A204.1 (cell line): ENCODE data around the gene DUSP22.
"Not testable (repeated sequence)": the region's sequence is repeated elsewhere in the genome, so short reads cannot be mapped to it uniquely, and the experiment has no call there.

ENCODE experiments used
- FAIRE-seq: peaks from 2 replicates; lab custom pipeline; 2012; peaks lifted over from hg19 to GRCh38; lab: Jason Lieb, UNC

DUSP22 gene

DNA sequence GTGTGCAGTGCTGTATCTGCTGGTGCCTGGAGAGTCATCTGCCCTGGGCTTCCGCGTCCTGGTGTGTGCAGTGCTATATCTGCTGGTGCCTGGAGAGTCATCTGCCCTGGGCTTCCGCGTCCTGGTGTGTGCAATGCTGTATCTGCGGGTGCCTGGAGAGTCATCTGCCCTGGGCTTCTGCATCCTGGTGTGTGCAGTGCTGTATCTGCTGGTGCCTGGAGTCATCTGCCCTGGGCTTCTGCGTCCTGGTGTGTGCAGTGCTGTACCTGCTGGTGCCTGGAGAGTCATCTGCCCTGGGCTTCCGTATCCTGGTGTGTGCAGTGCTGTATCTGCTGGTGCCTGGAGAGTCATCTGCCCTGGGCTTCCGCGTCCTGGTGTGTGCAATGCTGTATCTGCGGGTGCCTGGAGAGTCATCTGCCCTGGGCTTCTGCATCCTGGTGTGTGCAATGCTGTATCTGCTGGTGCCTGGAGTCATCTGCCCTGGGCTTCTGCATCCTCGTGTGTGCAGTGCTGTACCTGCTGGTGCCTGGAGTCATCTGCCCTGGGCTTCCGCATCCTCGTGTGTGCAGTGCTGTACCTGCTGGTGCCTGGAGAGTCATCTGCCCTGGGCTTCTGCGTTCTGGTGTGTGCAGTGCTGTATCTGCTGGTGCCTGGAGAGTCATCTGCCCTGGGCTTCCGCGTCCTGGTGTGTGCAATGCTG lies 33.0 kb downstream of the DUSP22 start:
- not testable (repeated sequence) for FAIRE-seq

DNA sequence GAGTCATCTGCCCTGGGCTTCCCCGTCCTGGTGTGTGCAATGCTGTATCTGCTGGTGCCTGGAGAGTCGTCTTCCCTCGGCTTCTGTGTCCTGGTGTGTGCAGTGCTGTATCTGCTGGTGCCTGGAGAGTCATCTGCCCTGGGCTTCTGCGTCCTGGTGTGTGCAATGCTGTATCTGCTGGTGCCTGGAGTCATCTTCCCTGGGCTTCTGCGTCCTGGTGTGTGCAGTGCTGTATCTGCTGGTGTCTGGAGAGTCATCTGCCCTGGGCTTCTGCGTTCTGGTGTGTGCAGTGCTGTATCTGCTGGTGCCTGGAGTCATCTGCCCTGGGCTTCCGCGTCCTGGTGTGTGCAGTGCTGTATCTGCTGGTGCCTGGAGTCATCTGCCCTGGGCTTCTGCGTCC lies 33.8 kb downstream of the DUSP22 start:
- FAIRE-seq = not testable (repeated sequence)

DNA sequence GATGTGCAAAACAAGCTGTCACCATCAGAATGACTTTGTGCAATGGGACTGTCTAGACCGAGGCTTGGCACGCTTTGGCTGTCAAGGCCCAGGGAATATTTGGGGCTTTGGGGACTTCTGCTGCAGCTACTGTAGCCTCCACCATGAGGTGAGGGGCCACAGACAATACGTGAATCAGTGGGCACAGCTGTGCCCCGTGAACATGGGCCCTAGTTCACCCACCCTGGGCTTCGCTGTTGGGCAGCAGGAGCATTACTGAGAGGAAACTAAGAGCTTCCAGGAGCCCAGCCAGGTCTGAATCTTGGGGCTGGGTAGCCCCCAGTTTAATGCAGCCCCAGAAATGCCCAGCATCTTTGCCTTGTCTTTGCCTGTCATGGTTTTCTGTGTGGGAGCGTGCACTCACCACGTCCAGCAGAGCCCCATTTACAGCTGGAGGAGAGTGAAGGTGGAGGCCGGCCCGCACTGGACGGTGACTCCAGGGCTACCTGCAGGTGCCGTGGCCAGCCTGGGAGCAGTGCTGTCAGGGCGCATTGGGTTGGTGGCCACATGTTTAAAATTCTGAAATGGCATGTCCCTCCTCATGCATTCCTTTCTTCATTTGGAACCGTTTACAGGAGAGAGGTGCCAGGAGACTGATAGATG lies 34.7 kb downstream of the DUSP22 start:
- FAIRE-seq = no peak

DNA sequence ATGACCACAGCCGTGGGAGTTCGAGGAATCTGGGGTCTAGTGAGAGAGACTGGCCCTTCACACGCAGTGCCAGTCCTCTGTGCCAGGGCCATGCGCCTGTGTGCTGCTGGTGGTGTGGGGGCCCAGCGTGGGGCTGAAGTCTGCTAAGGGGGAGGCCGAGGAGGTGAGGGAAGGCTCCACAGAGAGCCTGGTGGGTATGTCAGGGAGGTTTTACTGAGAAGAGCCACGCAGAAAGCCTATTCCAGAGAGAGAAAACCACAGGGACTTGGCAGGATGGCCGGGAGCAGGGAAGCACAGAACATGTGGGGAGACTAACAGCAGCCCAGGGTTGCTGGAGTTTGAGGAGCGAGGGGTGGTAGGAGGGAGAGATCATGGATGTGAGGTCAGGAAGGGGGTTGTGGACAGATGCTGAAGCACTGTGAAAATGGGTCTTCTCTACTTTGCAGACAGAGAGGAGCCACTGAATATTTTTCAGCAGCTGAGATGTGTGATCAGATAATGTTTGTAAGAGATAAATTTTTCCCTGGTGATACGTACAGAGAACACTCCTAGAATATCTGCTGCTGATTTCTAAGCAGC lies 35.3 kb downstream of the DUSP22 start:
- FAIRE-seq = no peak

DNA sequence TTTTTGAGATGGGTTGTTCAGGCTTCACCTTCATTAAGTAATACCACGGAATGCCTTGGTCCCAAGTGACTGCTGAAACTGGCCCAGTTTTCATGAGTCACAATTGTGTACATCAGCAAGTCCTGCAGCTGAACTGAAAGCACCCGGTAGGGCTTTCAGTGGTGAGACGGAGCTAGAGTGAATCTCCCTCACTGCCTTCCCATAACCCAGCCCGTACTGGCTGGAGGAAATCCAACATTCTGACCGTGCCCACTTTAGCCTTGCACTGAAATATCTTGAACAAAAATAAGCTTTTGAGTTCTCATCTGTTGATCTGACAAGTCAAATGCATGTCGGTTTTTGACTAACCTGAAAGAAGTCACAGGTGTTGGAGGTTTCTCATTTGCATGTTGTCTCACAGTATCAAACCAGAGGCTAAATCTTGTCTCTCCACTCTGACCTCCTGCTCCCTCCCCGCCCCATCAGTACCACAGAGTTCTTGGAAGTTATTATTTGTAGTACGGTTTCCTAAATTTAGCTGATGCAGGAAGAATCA lies 35.9 kb downstream of the DUSP22 start:
- no peak for FAIRE-seq

DNA sequence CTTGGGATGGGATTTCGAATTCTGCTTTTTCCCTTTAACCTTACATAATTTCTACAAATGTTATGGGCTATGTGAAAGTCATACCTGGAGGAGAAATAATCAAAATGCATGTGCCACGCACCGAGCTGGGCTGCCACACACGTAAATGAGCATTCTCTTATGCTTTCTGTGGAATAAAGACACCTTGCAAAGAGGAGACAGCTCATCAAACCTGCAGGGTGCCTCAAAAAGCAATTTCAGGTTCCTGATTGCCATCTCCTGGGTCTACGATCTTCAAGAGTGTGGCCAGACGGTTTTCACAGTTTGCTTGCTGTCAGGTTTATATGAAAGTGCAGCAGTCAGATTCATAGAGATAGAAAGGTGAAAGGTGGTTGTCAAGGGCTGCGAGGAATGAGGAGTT lies 36.6 kb downstream of the DUSP22 start:
- no peak for FAIRE-seq

DNA sequence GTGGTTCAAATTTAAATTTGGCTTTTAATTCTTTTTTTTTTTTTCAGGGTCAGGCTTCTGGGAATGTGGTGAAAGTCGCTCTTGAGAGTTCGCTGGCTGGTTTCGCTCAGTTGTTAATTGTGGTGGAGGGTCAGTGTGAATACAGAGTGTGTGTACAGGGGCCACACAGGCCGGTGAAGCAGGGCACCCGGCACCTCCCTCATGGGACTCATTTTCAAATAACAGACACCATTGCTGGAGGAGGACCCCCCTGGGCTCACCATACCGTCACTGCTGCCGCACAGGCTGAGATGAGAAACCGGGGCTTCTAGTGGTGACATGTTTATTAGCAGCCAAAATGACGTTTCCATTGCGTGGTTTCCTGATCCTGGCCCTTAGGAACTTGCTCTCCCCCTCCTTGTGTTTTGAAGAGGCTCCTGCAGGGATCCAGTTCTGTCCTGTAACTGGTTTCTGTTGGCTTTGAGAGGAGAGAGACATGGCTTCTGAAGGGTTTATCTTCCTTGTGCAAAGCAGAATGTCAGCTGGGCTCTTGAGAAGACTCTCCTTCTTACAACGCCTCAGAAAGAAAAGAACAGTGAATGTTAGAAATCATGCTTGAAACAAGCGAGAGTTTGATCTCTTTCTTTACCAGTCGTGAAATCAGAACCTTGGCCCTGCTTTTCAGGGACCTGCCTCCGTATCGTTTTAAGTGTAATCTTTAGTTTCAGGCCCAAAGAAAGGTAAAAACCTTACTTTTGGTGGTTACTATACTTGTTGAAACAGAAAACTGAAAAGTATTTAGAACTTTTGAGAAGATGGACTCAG lies 37.8 kb downstream of the DUSP22 start:
- FAIRE-seq = no peak

DNA sequence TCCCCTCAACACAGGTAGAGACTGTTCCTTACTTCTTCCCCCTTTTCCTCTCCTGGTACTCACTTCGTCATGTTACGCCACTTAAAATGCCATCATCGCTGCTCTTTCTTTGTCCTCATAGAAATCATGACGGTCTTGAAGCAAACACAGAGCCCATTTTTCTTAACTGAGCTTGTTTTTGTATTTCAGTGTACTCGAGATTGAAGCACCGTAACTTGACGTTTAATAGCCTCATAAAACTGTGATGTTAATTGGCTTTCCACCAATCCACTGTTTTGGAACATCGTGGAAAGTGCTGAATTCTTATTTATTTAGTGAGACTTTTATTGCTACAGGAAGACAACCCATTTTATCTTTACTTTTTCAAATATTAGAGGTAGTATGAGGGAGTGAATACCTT lies 38.7 kb downstream of the DUSP22 start:
- no peak for FAIRE-seq

DNA sequence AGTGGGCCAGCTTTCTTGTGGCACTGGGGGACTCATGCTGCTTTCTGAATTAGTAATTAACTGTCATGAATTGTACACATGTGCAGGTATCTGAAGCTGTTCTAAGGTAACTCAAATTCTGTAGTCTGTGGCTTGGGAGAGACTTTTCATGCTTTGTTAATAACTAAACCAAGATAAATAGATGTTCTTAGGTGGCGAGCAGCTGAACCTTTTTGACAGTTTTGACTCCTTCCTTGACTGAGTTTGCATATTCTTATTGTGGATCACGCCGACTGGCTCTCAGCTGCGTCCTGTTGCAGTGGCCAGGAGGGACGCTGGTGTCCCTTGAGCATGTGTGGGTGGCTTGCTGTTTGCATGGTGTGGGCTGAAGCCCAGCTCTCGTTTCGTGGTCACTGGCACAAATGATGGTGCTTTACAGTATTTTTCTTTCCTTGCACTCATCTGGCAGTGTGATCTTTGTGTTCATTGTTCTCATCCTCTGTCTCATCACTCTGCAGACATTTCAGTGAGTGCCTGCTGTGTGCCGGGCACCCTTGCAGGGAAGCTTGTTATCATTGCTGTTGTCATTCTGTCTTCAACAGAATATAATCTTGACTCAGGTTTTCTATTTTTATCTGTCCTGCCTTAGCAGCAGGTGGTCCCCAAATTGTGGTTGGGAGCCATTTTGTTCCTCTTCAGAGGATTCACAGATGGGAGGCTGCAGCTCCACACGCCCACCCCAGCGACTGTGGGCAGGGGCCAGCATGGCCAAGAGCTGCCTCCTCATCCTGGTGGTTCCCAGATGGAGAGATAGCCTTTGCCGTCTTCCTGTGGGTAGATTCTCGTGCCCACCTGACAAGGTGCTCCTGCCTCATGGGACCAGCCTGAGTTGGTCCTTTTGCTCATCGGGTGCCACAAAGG lies 39.6 kb downstream of the DUSP22 start:
- no peak for FAIRE-seq

DNA sequence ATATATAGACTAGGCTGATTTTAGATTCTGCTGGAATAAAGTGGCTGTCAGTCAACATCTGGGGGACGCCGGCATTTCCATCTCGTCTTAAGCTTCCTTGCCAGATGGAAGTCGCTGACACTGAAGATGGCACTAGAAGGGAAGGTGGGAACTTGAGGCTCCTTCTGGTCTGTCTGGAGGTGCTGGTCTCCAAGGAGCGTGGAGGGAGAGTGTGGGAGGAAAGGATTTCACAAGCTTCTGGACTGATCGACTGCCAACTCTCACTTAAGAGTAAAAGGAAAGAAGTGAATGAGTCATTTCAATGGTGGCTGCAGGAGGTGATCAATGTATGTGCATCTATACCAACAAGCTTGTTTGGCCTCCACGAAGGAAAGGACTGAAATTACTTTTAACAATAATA lies 40.4 kb downstream of the DUSP22 start:
- no peak for FAIRE-seq

DNA sequence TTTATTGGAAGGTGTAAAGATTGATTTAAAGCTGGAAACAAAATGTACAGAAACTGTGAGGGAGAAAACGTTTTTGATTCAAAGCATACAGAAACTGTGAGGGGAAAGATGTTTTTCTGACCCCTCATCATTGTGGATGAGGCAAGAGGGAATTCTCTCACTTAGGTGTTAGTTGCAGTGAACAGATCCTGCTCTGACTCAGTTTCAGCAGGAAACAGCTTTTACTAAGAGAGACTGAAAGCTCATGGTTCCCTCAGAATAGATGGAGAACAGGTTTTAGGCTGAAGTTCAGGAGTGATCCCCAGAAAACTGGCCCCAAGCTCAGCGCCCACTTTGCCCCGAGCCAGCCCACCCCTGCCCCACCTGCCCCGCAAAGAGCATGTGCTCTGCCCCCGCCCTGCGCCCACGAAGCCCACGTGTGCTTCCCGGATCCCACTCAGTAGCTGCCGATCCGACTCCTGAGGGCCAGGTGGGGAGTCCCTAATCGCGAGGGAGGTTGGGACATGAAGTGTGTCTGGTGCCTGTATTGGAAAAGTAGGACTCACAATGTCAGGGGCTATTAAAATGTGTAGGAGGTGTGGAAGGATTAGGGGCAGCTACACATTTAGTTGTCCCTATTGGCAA lies 41.2 kb downstream of the DUSP22 start:
- no peak for FAIRE-seq

DNA sequence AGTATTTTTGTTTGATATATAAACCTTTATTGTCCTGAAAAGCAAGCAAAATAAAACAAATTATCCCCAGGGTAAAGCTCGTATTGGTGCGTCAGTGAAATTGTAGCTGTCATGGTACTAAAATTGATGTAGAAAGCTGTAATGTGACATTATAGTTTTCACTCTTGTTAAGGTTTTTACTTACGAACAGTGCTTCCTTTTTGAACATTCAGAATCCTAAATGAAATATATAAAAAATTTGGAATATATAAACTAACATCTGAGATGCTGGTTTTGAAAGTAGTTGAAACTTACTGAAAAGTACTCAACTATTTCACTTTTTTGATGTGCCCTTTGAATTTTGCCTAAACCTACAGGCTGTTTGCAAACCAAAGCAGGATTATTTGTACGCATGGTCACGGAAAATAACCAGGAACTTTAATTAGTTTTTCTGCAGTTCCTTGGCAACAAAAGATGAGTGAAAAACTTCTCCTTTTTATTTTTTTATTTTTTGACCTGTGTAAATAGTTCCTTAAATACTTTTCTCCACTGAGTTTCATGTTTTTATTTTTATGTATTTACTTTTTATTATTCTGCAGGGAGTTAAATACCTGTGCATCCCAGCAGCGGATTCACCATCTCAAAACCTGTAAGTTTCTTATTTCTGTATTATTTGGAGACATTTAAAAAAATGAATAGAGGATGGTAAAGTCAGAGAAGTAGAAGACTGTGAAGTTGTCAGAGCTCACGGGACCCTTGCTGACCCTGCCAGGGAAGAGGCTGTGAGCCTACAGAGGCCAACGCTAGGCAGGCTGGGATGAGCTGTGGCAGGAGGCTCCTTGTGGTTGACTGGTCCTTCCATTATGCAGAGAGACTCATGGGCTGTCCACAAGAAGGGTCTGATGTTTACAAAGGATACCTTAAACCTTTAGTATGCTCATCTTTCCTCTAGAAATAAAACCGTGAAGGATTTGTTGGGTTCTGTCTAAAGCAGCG lies 42.5 kb downstream of the DUSP22 start:
- no peak for FAIRE-seq

DNA sequence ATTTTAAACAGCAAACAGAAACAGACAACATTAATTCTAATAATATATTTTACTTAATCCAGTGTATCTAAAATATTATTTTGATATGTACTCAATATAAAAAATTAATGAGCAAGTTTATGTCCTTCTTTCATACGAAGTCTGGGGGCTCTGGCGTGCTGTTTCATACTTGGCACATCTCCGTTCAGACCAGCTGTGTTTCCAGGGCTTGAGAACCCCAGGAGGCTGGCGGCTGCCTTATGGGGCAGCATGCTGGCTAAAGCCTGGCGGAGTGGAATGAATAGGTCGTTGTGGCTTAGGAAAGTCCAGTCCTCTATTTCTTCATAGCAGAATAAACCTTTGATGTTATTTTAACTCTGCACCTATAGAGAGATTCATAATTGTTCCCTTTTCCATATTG lies 43.3 kb downstream of the DUSP22 start:
- FAIRE-seq = no peak

DNA sequence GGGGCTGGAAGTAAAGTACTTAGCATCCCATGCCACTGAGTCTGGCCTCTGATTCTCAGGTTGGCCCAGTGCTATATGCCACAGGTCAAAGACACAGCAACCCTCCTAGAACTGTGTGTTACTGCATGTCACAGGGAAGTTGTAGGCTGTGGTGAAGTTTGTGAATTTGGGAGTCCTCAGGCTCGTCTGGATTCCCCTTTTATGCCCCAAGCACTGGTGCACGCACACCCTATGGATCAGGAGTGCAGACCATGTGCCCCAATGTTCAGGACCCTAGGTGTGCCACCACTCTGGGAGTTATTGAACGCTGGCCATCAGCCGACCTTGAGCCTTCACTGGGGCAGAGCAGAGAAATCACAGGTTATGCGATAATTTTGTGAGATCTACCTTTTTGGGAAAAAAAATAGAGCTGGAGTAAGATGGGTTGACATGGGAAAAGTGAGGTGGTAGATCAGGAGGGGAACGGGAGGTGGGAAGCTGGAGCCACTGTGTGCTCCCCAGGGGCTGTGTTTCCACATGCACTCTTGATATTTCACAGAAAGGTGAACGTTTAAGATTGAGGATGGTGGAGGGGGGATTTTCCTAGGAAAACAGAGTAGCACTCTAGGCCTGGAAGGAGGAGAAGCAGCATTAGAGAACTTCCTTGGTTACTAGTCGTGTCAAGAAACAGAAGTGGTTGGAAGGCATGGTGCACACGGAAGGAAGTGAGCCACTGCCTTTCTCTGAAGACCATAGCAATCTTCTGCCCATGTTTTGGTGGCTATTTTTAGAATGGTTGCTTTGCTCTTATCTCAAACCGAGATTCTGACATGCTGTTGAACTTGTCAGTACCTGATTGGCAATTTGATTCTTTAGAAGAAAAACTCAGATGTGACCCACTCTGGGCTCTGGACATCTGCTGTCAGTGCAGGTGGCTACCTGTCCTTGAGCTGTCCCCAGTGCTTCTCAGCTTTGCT lies 44.1 kb downstream of the DUSP22 start:
- FAIRE-seq = no peak

DNA sequence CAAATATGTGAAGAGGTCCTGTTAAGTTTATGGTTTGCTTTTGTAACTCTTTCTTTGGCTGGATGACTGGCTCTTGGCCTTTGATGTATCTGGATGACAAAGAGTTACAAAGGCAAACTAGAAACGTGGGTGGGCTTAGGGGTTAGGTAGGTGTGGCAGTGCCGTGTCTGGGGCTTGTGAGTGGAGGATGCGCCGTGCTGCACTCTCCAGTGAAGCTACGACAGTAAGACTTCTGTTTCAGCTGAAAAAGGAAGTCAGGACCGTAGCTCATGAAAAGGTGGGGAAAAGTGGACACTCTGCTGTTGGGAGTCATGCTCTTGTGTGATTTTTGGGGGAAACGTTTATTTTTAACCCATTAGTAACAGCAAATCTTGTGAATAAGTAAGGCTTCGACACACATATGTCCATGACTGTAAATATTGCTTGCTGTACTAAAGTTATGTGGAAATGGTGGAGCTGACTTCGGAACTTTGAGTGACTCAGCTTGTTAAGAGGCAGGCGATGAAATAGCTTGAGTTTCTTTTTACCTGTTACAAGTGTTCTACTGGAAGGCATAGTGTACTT lies 45.6 kb downstream of the DUSP22 start:
- FAIRE-seq = no peak

DNA sequence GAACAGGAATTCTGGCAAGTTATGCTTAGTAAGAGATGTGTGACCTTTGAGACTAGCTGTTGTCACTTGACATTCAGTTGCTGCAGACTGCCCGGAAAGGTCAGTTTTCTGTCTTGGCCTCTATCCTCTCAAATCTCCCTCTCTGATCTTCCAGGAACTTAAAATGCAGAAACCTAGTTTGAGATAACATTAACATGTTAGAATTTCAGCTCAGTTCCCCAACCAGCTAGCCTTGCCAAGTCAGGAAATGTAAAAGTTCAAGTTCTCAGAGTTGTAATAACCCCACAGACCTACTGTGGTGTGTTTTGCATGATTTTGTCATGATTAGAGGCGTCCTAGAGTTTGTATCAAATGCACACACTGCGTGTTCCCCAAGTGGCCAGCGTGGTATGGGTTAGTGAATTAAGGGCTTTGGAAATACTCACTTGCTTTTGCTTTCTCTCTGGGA lies 46.6 kb downstream of the DUSP22 start:
- no peak for FAIRE-seq

DNA sequence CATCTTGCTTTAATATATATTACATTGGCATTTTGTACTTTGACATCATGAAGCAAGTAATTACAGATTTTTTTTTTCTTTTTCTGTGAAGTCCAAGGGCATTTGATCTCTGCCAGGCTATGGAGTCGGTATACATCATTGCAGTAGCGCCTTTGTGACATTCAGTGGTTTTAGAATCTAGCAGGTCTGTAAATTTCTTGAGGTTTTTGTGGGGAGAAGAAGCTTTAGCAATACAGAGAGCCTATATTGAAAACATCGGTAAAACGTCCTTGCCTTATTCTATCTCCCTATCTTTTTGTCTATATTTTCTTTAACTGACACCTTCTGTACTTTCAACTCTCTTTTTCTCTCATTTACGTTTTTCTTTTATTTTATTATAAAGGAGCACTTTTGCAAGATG lies 47.2 kb downstream of the DUSP22 start:
- no peak for FAIRE-seq

DNA sequence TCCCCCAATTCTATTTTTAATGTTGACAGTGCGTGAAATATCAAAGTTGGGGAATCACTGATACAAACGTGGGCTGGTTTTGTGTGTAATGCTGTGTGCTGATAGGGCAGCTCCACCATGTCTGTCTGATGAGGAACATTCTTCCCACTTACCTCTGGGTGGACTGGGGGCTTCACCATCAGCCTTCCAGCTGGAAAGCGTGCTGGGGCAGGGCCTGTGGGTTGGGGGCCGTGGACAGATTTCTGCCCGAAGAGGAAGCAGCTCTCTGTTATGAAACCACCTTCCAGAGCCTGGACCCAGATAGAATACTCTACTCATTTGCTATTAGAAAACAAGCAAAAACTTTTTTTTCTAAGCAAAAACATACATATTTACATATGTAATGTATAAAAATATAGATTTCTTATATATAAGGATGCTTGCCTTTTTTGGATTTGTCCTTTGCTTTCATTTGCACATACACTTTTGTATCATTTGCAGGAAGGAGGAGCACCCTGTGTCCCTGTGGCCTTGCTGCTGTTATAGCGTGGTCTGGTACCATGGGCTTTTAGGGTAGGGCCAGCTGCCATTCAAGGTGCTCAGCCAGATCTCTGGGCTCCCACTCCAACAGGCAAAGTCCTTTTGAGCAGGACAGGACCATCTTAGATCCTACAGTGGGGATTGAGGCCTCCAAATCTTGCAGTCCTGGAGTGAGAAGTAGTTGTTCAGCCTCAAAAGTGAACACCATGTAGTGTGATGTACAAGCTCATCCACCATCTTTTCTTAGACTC lies 48.1 kb downstream of the DUSP22 start:
- FAIRE-seq = no peak
